ENCODE data around the gene CLMP. TPM values are rescaled to one million over a fixed set of nuclear protein-coding genes. Genes with fewer than 3 reads are reported as not detected.
"Not testable (repeated sequence)": the region's sequence is repeated elsewhere in the genome, so short reads cannot be mapped to it uniquely, and the experiment has no call there.

The CLMP gene
- total RNA-seq, 1 donor from 2014 or later = 8.6 TPM

GRCh38 chr11:123151366-123151765 is 43.7 kb downstream of the CLMP start:
- DNase-seq (ENCODE audit: missing footprints) (no peak), ATAC-seq (no peak)
- intact Hi-C loops (cut with DNase I) = no loop called here

- DNase-seq (ENCODE audit: missing footprints) (no peak), ATAC-seq (no peak)
- intact Hi-C loops (cut with DNase I) = no loop called here
Measured at GRCh38 chr11:123150882-123151281, 44.2 kb downstream of the CLMP start.

GRCh38 chr11:123148965-123149364 is 46.1 kb downstream of the CLMP start:
- intact Hi-C loops (cut with DNase I) = no loop called here
- DNase-seq (ENCODE audit: missing footprints) = no peak
- no peak for ATAC-seq

GRCh38 chr11:123145661-123146060 is 49.4 kb downstream of the CLMP start:
- intact Hi-C loops (cut with DNase I) = no loop called here
- DNase-seq (ENCODE audit: missing footprints) (no peak), ATAC-seq (peak; percentile 27)

GRCh38 chr11:123145220-123145619 is 49.8 kb downstream of the CLMP start:
- DNase-seq (ENCODE audit: missing footprints) (no peak), ATAC-seq (peak; percentile 82)
- intact Hi-C loops (cut with DNase I) = no loop called here

GRCh38 chr11:123144707-123145106 is 50.3 kb downstream of the CLMP start:
- intact Hi-C loops (cut with DNase I) = no loop called here
- ATAC-seq (no peak), DNase-seq (ENCODE audit: missing footprints) (no peak)

- intact Hi-C loops (cut with DNase I) = no loop called here
- DNase-seq (ENCODE audit: missing footprints) = no peak
- no peak for ATAC-seq
Measured at GRCh38 chr11:123143921-123144320, 51.1 kb downstream of the CLMP start.

GRCh38 chr11:123143476-123143875 is 51.6 kb downstream of the CLMP start:
- intact Hi-C loops (cut with DNase I) = no loop called here
- no peak for ATAC-seq
- DNase-seq (ENCODE audit: missing footprints) = no peak

- ATAC-seq = no peak
- intact Hi-C loops (cut with DNase I) = no loop called here
Measured at GRCh38 chr11:123139206-123139605, 55.8 kb downstream of the CLMP start.

GRCh38 chr11:123137431-123138224 is 57.4 kb downstream of the CLMP start:
- DNase-seq (ENCODE audit: missing footprints) = peak; percentile 93
- ATAC-seq = peak; percentile 96
- intact Hi-C loops (cut with DNase I) = no loop called here

More at GRCh38 chr11:123139206-123139605, 55.8 kb downstream of the CLMP start:
- no peak for DNase-seq (ENCODE audit: missing footprints)

- intact Hi-C loops (cut with DNase I) = no loop called here
- ATAC-seq = peak; percentile 55
- DNase-seq (ENCODE audit: missing footprints) = no peak
Measured at GRCh38 chr11:123135863-123136446, 59.1 kb downstream of the CLMP start.

GRCh38 chr11:123132881-123133280 is 62.2 kb downstream of the CLMP start:
- ATAC-seq (no peak), DNase-seq (ENCODE audit: missing footprints) (no peak)
- intact Hi-C loops (cut with DNase I) = no loop called here

GRCh38 chr11:123132034-123132766 is 62.8 kb downstream of the CLMP start:
- ATAC-seq; intact Hi-C loops (cut with DNase I); DNase-seq (ENCODE audit: missing footprints): not testable (repeated sequence)

- ATAC-seq = no peak
Measured at GRCh38 chr11:123129920-123130319, 65.1 kb downstream of the CLMP start.

GRCh38 chr11:123125169-123125568 is 69.9 kb downstream of the CLMP start:
- no peak for ATAC-seq
- no peak for DNase-seq (ENCODE audit: missing footprints)
- intact Hi-C loops (cut with DNase I) = no loop called here

More at GRCh38 chr11:123129920-123130319, 65.1 kb downstream of the CLMP start:
- intact Hi-C loops (cut with DNase I) = no loop called here
- no peak for DNase-seq (ENCODE audit: missing footprints)

- intact Hi-C loops (cut with DNase I) = no loop called here
- peak; percentile 15 for ATAC-seq
Measured at GRCh38 chr11:123122852-123123251, 72.2 kb downstream of the CLMP start.

GRCh38 chr11:123122341-123122740 is 72.7 kb downstream of the CLMP start:
- intact Hi-C loops (cut with DNase I) = no loop called here
- DNase-seq (ENCODE audit: missing footprints) (no peak), ATAC-seq (peak; percentile 97)

More at GRCh38 chr11:123122852-123123251, 72.2 kb downstream of the CLMP start:
- no peak for DNase-seq (ENCODE audit: missing footprints)

GRCh38 chr11:123116486-123116885 is 78.6 kb downstream of the CLMP start:
- intact Hi-C loops (cut with DNase I) = no loop called here
- DNase-seq (ENCODE audit: missing footprints) (no peak), ATAC-seq (no peak)

GRCh38 chr11:123111465-123111864 is 83.6 kb downstream of the CLMP start:
- intact Hi-C loops (cut with DNase I) = loop anchor here (1.0 to 5.0 kb wide), 3 partner anchors 136 to 367 kb away; no protein-coding TSS in a partner anchor
- DNase-seq (ENCODE audit: missing footprints) = no peak
- peak; percentile 78 for ATAC-seq

All from Right ventricle myocardium inferior (tissue), 1 donor.